ENCODE results near the gene BNC2.

BNC2 gene

DNA sequence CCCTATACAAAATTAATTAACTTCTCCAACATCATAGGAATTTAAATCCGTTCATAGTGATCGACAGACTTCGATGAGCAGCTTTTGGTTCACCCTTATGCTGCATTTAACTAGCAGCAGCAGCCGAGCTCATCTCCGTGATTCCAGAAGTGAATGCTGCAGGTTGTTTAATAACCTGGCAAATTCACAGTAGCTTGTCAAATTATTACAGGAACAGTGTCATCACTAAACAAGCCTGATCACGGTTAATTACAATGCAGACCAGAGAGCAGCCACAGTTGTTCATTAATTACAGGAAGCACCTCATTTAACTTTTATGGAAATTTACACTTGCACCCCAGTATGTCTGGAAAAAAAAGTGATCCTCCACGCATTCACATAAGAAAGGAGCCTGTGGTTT, 188.2 kb downstream of the BNC2 start:
- no peaks in the 10 kb centered on the region for H3K9me3 ChIP-seq (ENCODE audit: control insufficient read depth in 2 of 2, low read length in 2 of 2)
- no peak overlapping the region for H3K9ac ChIP-seq (ENCODE audit: low read depth in 1 of 2, low read length in 2 of 2)
- H3K36me3 ChIP-seq (ENCODE audit: control insufficient read depth in 2 of 2, insufficient read depth in 2 of 2, low read length in 2 of 2) = no peaks in the 10 kb centered on the region
- no peak overlapping the region for H3K4me3 ChIP-seq (ENCODE audit: low read length in 2 of 2)
- H3K27ac ChIP-seq (ENCODE audit: low read depth in 2 of 2, low read length in 2 of 2) = no peak overlapping the region
- H3K4me1 ChIP-seq (ENCODE audit: control insufficient read depth in 2 of 2, insufficient read depth in 2 of 2, low read length in 2 of 2) = no peaks in the 10 kb centered on the region
- H3K27me3 ChIP-seq (ENCODE audit: control insufficient read depth in 2 of 2, insufficient read depth in 2 of 2, low read length in 2 of 2) = no peaks in the 10 kb centered on the region

DNA sequence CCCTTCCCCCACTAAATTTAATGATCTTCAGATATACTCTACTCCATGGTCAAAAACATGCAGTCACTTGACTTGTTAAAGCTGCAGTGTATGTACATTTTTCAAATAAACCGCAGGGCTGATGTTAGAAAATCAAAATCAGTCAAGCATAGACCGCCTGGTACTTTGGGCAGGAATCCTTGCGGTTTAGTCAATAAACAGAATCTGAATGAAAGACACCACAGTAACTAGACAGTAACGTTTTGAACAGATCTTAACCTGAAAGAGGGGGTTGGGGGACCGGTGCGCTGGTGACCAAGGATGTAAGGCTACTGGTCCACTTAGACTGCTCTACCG, 188.8 kb downstream of the BNC2 start:
- H3K27me3 ChIP-seq (ENCODE audit: control insufficient read depth in 2 of 2, insufficient read depth in 2 of 2, low read length in 2 of 2) = no peaks in the 10 kb centered on the region
- no peaks in the 10 kb centered on the region for H3K4me1 ChIP-seq (ENCODE audit: control insufficient read depth in 2 of 2, insufficient read depth in 2 of 2, low read length in 2 of 2)
- H3K9ac ChIP-seq (ENCODE audit: low read depth in 1 of 2, low read length in 2 of 2) = no peak overlapping the region
- H3K27ac ChIP-seq (ENCODE audit: low read depth in 2 of 2, low read length in 2 of 2) = no peak overlapping the region
- no peaks in the 10 kb centered on the region for H3K9me3 ChIP-seq (ENCODE audit: control insufficient read depth in 2 of 2, low read length in 2 of 2)
- no peak overlapping the region for H3K4me3 ChIP-seq (ENCODE audit: low read length in 2 of 2)
- H3K36me3 ChIP-seq (ENCODE audit: control insufficient read depth in 2 of 2, insufficient read depth in 2 of 2, low read length in 2 of 2) = no peaks in the 10 kb centered on the region

DNA sequence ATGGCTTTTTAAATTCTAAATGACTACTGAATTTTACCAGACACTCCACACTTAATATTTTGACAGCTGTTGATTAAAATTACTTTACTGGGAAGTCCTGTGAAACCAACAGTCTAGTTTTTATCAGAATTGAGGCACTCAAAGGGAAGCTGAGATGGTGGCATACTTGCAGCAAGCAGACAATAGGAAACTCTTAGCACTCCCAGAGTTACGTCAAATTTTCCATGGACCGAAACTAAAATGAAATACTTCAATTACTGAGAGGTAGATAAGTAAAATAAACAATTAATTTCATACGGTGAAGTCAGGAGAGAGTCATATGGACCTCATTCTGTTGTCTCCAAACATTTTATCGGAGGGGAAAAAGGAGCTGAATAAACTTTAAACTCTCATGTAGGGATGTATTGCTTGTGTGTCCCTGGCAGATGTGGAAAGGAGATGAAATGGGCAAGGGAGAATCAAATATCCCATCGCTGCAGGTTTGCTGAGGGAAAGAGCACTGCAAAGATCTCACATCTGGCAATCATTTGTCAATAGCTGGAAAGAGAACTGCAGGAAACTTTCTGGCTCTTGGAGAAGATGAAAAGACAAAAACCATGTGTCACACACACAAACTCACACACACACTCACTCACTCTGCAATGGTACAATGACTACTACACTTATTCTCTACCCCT, 189.4 kb downstream of the BNC2 start:
- Histone ChIP-seq H3K27me3 (ENCODE audit: control insufficient read depth in 2 of 2, insufficient read depth in 2 of 2, low read length in 2 of 2) (no peaks in the 10 kb centered on the region), H3K9me3 (ENCODE audit: control insufficient read depth in 2 of 2, low read length in 2 of 2) (no peaks in the 10 kb centered on the region), H3K4me1 (ENCODE audit: control insufficient read depth in 2 of 2, insufficient read depth in 2 of 2, low read length in 2 of 2) (no peaks in the 10 kb centered on the region), H3K36me3 (ENCODE audit: control insufficient read depth in 2 of 2, insufficient read depth in 2 of 2, low read length in 2 of 2) (no peaks in the 10 kb centered on the region), H3K27ac (ENCODE audit: low read depth in 2 of 2, low read length in 2 of 2) (no peak overlapping the region), H3K9ac (ENCODE audit: low read depth in 1 of 2, low read length in 2 of 2) (no peak overlapping the region), H3K4me3 (ENCODE audit: low read length in 2 of 2) (no peak overlapping the region)

DNA sequence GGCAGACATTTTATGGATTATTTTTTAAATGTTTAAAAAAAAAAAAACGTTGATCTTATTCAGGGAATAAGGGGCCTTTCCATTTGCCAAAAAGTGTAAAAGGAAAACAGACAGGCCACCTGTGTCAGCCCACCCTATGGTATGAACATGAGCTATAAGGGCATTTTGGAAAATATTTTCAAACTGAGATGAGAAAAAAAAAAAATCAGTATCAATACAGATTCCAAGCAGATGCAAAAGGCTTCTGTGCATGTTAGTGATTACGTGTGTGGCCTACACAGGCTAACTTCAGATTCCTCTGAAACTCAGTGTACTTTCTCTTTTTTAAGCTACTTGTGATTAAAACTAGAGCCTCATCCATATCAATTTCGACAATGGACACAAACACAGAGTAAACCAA, 189.9 kb downstream of the BNC2 start:
- Histone ChIP-seq H3K4me1 (ENCODE audit: control insufficient read depth in 2 of 2, insufficient read depth in 2 of 2, low read length in 2 of 2) (no peaks in the 10 kb centered on the region), H3K36me3 (ENCODE audit: control insufficient read depth in 2 of 2, insufficient read depth in 2 of 2, low read length in 2 of 2) (no peaks in the 10 kb centered on the region), H3K9ac (ENCODE audit: low read depth in 1 of 2, low read length in 2 of 2) (no peak overlapping the region), H3K4me3 (ENCODE audit: low read length in 2 of 2) (no peak overlapping the region), H3K9me3 (ENCODE audit: control insufficient read depth in 2 of 2, low read length in 2 of 2) (no peaks in the 10 kb centered on the region), H3K27me3 (ENCODE audit: control insufficient read depth in 2 of 2, insufficient read depth in 2 of 2, low read length in 2 of 2) (no peaks in the 10 kb centered on the region), H3K27ac (ENCODE audit: low read depth in 2 of 2, low read length in 2 of 2) (no peak overlapping the region)

DNA sequence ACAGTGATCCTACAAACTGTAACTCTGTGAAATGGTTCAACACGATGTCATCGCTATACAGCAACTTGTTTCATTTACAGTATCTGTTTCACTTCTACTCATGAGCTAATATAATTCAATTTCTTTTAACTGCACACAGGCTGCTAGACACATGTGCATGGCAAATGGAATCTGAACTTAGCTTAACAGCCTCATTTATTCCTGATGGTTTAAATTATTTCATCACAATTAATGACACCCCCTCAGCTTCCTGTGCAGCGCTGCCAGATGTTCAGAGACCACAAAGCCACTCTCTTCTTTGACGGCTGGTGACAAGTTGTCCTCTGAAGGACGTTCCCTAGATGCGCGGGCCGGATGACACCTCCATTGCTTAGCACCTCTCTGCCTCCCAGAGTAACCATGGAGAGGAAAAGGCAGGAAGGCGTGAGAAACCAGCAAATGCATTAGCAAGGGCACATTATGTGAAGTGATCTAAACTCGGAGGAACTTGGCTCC, 191.1 kb downstream of the BNC2 start:
- H3K27ac ChIP-seq (ENCODE audit: low read depth in 2 of 2, low read length in 2 of 2) = no peak overlapping the region
- no peaks in the 10 kb centered on the region for H3K4me1 ChIP-seq (ENCODE audit: control insufficient read depth in 2 of 2, insufficient read depth in 2 of 2, low read length in 2 of 2)
- no peak overlapping the region for H3K9ac ChIP-seq (ENCODE audit: low read depth in 1 of 2, low read length in 2 of 2)
- H3K4me3 ChIP-seq (ENCODE audit: low read length in 2 of 2) = no peak overlapping the region
- no peaks in the 10 kb centered on the region for H3K36me3 ChIP-seq (ENCODE audit: control insufficient read depth in 2 of 2, insufficient read depth in 2 of 2, low read length in 2 of 2)
- no peaks in the 10 kb centered on the region for H3K9me3 ChIP-seq (ENCODE audit: control insufficient read depth in 2 of 2, low read length in 2 of 2)
- H3K27me3 ChIP-seq (ENCODE audit: control insufficient read depth in 2 of 2, insufficient read depth in 2 of 2, low read length in 2 of 2) = no peaks in the 10 kb centered on the region

DNA sequence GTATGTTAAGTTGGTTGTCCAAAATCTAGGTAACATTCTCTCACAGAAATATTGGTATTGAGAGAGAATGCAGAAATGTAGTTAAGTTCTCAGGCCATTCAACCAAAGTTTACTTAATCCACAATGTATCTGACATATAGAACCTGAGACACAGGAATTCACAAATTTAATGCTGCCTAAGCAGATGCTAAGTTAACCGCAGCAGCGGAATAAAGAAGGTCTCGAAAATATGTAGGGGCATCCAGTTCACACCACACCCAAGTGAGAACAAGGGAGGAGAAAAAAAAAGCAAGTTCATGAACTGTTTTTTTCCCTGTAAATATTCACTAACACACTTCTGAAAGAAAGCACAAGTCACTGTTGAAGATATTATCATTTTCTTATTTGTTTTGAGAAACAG, 194.0 kb downstream of the BNC2 start:
- Histone ChIP-seq H3K4me1 (ENCODE audit: control insufficient read depth in 2 of 2, insufficient read depth in 2 of 2, low read length in 2 of 2) (no peaks in the 10 kb centered on the region), H3K27ac (ENCODE audit: low read depth in 2 of 2, low read length in 2 of 2) (no peak overlapping the region)

DNA sequence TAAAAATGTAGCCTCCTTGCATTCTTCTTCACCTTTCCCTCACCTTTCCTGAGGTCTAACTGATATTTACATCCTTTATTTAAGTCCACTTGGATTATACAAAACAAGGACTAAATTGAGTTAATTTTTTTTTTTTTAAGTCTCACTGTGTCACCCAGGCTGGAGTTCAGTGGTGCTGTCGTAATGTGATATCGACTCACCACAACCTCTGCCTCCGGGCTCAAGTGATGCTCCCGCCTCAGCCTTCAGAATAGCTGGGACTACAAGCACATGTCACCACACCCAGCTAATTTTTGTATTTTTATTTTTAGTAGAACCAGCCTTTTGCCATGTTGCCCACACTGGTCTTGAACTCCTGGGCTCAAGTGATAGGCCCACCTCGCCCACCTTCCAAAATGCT, 195.3 kb downstream of the BNC2 start:
- Histone ChIP-seq H3K27ac (ENCODE audit: low read depth in 2 of 2, low read length in 2 of 2) (no peak overlapping the region), H3K4me3 (ENCODE audit: low read length in 2 of 2) (no peak overlapping the region), H3K9ac (ENCODE audit: low read depth in 1 of 2, low read length in 2 of 2) (no peak overlapping the region), H3K4me1 (ENCODE audit: control insufficient read depth in 2 of 2, insufficient read depth in 2 of 2, low read length in 2 of 2) (no peaks in the 10 kb centered on the region), H3K9me3 (ENCODE audit: control insufficient read depth in 2 of 2, low read length in 2 of 2) (no peaks in the 10 kb centered on the region), H3K36me3 (ENCODE audit: control insufficient read depth in 2 of 2, insufficient read depth in 2 of 2, low read length in 2 of 2) (no peaks in the 10 kb centered on the region), H3K27me3 (ENCODE audit: control insufficient read depth in 2 of 2, insufficient read depth in 2 of 2, low read length in 2 of 2) (no peaks in the 10 kb centered on the region)

More for the DNA sequence above, 194.0 kb downstream of the BNC2 start:
- H3K9ac ChIP-seq (ENCODE audit: low read depth in 1 of 2, low read length in 2 of 2) = no peak overlapping the region
- no peak overlapping the region for H3K4me3 ChIP-seq (ENCODE audit: low read length in 2 of 2)
- no peaks in the 10 kb centered on the region for H3K9me3 ChIP-seq (ENCODE audit: control insufficient read depth in 2 of 2, low read length in 2 of 2)
- no peaks in the 10 kb centered on the region for H3K36me3 ChIP-seq (ENCODE audit: control insufficient read depth in 2 of 2, insufficient read depth in 2 of 2, low read length in 2 of 2)
- no peaks in the 10 kb centered on the region for H3K27me3 ChIP-seq (ENCODE audit: control insufficient read depth in 2 of 2, insufficient read depth in 2 of 2, low read length in 2 of 2)

DNA sequence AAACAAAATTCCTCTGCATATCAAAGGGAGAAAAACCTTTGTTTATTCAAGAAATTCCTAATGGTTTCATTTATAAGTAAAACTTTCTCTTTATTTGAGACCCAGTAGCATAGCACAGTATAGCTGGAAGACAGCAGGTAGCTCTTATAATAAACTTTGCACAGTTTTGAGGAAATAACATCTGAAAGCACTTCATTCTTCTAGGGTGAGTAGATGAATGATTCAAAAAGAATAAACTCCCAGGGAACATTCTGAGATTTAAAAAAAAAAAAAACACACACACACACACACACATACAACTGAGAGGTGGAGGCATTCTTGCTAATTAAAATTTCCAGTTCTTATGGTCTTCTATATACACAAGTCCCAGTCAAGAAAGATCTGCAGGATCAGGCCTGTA, 197.3 kb downstream of the BNC2 start:
- Histone ChIP-seq H3K4me3 (ENCODE audit: low read length in 2 of 2) (no peak overlapping the region), H3K27me3 (ENCODE audit: control insufficient read depth in 2 of 2, insufficient read depth in 2 of 2, low read length in 2 of 2) (no peaks in the 10 kb centered on the region), H3K4me1 (ENCODE audit: control insufficient read depth in 2 of 2, insufficient read depth in 2 of 2, low read length in 2 of 2) (no peaks in the 10 kb centered on the region), H3K9ac (ENCODE audit: low read depth in 1 of 2, low read length in 2 of 2) (no peak overlapping the region), H3K9me3 (ENCODE audit: control insufficient read depth in 2 of 2, low read length in 2 of 2) (no peaks in the 10 kb centered on the region), H3K27ac (ENCODE audit: low read depth in 2 of 2, low read length in 2 of 2) (no peak overlapping the region), H3K36me3 (ENCODE audit: control insufficient read depth in 2 of 2, insufficient read depth in 2 of 2, low read length in 2 of 2) (no peaks in the 10 kb centered on the region)

DNA sequence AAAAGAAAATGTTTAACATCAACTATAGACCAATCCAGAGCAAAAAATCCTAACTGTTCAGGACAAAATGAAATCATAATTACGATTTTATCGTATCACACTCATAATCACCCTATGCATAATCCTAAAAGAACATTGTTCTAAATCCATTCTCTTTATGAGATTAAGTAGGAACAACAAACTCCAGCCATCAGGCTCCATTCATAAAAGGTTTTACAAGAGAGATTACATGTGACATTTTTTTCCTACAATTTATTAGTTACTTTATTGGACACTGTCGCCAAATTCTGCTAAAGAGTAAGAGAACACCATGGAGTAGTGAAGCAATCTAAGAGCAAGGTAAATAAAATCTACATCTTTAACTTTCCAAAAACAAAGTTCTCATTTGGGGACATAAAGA, 198.0 kb downstream of the BNC2 start:
- Histone ChIP-seq H3K9ac (ENCODE audit: low read depth in 1 of 2, low read length in 2 of 2) (no peak overlapping the region), H3K9me3 (ENCODE audit: control insufficient read depth in 2 of 2, low read length in 2 of 2) (no peaks in the 10 kb centered on the region), H3K27ac (ENCODE audit: low read depth in 2 of 2, low read length in 2 of 2) (no peak overlapping the region), H3K27me3 (ENCODE audit: control insufficient read depth in 2 of 2, insufficient read depth in 2 of 2, low read length in 2 of 2) (no peaks in the 10 kb centered on the region), H3K36me3 (ENCODE audit: control insufficient read depth in 2 of 2, insufficient read depth in 2 of 2, low read length in 2 of 2) (no peaks in the 10 kb centered on the region), H3K4me1 (ENCODE audit: control insufficient read depth in 2 of 2, insufficient read depth in 2 of 2, low read length in 2 of 2) (no peaks in the 10 kb centered on the region), H3K4me3 (ENCODE audit: low read length in 2 of 2) (no peak overlapping the region)

DNA sequence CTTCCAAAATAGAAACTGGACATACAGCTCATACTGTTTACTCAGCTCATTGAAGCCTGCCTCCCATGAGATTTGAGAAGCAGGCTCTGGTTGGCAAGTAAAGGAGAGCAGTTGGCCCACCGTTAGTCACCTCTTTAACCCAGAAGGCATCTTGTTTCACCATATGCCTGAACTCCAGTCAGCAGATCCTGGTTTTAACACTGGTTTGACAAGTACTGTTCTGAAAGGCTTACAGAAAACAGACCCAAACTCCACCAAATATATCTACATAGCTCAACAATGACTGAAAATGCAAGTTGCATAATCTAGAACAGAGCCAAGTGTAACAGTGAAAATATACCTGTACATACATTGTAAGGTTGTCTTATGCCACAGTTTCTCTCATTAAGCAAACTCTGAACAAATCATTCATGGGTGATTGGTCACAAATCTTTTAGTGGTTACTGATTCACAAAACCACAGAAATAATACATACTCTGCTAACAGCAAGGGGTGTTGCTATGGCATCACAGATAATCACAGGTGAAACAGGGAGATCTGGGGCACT, 198.8 kb downstream of the BNC2 start:
- no peaks in the 10 kb centered on the region for H3K36me3 ChIP-seq (ENCODE audit: control insufficient read depth in 2 of 2, insufficient read depth in 2 of 2, low read length in 2 of 2)
- no peak overlapping the region for H3K9ac ChIP-seq (ENCODE audit: low read depth in 1 of 2, low read length in 2 of 2)
- H3K27me3 ChIP-seq (ENCODE audit: control insufficient read depth in 2 of 2, insufficient read depth in 2 of 2, low read length in 2 of 2) = no peaks in the 10 kb centered on the region
- H3K4me3 ChIP-seq (ENCODE audit: low read length in 2 of 2) = no peak overlapping the region
- no peaks in the 10 kb centered on the region for H3K9me3 ChIP-seq (ENCODE audit: control insufficient read depth in 2 of 2, low read length in 2 of 2)
- no peak overlapping the region for H3K27ac ChIP-seq (ENCODE audit: low read depth in 2 of 2, low read length in 2 of 2)
- no peaks in the 10 kb centered on the region for H3K4me1 ChIP-seq (ENCODE audit: control insufficient read depth in 2 of 2, insufficient read depth in 2 of 2, low read length in 2 of 2)

All from mucosa of rectum (tissue), 2 donors.